Measurements from ENCODE around the gene FANCB. TPM values are rescaled to one million over a fixed set of nuclear protein-coding genes. Genes with fewer than 3 reads are reported as not detected.

The FANCB gene
- total and polyA plus RNA-seq, 12 donors: 0.03 to 3.5 (median 0.58) TPM

GRCh38 chrX:14832151-14832550, 40.7 kb downstream of the FANCB start:
- H3K36me3 ChIP-seq (replicated peaks in 1 of 2): no peaks in the 10 kb centered on the region
- DNase-seq: no peak
- H3K9me3 ChIP-seq (replicated peaks in 1 of 3): no peaks in the 10 kb centered on the region
- WGBS, 4 donors: 38 to 92% (median 63%) methylated on average over 2 of the region's 2 CpGs
- no peaks in the 10 kb centered on the region for H3K27me3 ChIP-seq
- intact Hi-C loops (cut with DNase I): no loop called here
- H3K4me3 ChIP-seq: no peak overlapping the region
- TF ChIP-seq POLR2A (IDR thresholded peaks at IDR 0.05) (no peak), CTCF (IDR thresholded peaks at IDR 0.05) (no peak)
- no peaks in the 10 kb centered on the region for H3K4me1 ChIP-seq (replicated peaks in 1 of 2)
- no peak overlapping the region for H3K27ac ChIP-seq

GRCh38 chrX:14829643-14830042, 43.2 kb downstream of the FANCB start:
- WGBS, 4 donors: 50 to 97% (median 80%) methylated on average over 2 of the region's 2 CpGs
- H3K4me3 ChIP-seq: no peak overlapping the region
- H3K27ac ChIP-seq: no peak overlapping the region
- no peaks in the 10 kb centered on the region for H3K9me3 ChIP-seq (replicated peaks in 1 of 3)
- no peaks in the 10 kb centered on the region for H3K36me3 ChIP-seq (replicated peaks in 1 of 2)
- no peak for TF ChIP-seq POLR2A (IDR thresholded peaks at IDR 0.05)
- TF ChIP-seq CTCF (IDR thresholded peaks at IDR 0.05): no peak
- no peaks in the 10 kb centered on the region for H3K27me3 ChIP-seq
- intact Hi-C loops (cut with DNase I): no loop called here
- H3K4me1 ChIP-seq (replicated peaks in 1 of 2): no peaks in the 10 kb centered on the region
- no peak for DNase-seq

- no peaks in the 10 kb centered on the region for H3K9me3 ChIP-seq (replicated peaks in 1 of 3)
- no peaks in the 10 kb centered on the region for H3K36me3 ChIP-seq (replicated peaks in 1 of 2)
- H3K4me3 ChIP-seq: no peak overlapping the region
- H3K27ac ChIP-seq: no peak overlapping the region
- DNase-seq: no peak
- no peaks in the 10 kb centered on the region for H3K27me3 ChIP-seq
- no peak for TF ChIP-seq POLR2A (IDR thresholded peaks at IDR 0.05)
- no peak for TF ChIP-seq CTCF (IDR thresholded peaks at IDR 0.05)
- no peaks in the 10 kb centered on the region for H3K4me1 ChIP-seq (replicated peaks in 1 of 2)
- 57 to 86% (median 67%) methylated on average over 3 of the region's 3 CpGs for WGBS, 4 donors
- intact Hi-C loops (cut with DNase I): no loop called here
Measured at GRCh38 chrX:14826319-14826718, 46.5 kb downstream of the FANCB start.

- no peak for TF ChIP-seq POLR2A (IDR thresholded peaks at IDR 0.05)
- no peak for TF ChIP-seq CTCF (IDR thresholded peaks at IDR 0.05)
- no peaks in the 10 kb centered on the region for H3K36me3 ChIP-seq (replicated peaks in 1 of 2)
- H3K27ac ChIP-seq: no peak overlapping the region
Measured at GRCh38 chrX:14825851-14826250, 47.0 kb downstream of the FANCB start.

More at GRCh38 chrX:14825851-14826250, 47.0 kb downstream of the FANCB start:
- Histone ChIP-seq H3K4me3 (no peak overlapping the region), H3K4me1 (replicated peaks in 1 of 2) (no peaks in the 10 kb centered on the region), H3K9me3 (replicated peaks in 1 of 3) (no peaks in the 10 kb centered on the region), H3K27me3 (no peaks in the 10 kb centered on the region)
- intact Hi-C loops (cut with DNase I): no loop called here
- no peak for DNase-seq

Measured in adrenal gland (tissue), 12 donors.